NCI-H510A (cell line): Measurements from ENCODE around the gene OR2B2.
A peak's percentile ranks its signal among the peaks of the same experiment; 100 is the strongest.

ENCODE experiments used
- DNase-seq: peaks from one replicate; lab custom pipeline; 2025; lab: John Stamatoyannopoulos, UW

The OR2B2 gene

DNA sequence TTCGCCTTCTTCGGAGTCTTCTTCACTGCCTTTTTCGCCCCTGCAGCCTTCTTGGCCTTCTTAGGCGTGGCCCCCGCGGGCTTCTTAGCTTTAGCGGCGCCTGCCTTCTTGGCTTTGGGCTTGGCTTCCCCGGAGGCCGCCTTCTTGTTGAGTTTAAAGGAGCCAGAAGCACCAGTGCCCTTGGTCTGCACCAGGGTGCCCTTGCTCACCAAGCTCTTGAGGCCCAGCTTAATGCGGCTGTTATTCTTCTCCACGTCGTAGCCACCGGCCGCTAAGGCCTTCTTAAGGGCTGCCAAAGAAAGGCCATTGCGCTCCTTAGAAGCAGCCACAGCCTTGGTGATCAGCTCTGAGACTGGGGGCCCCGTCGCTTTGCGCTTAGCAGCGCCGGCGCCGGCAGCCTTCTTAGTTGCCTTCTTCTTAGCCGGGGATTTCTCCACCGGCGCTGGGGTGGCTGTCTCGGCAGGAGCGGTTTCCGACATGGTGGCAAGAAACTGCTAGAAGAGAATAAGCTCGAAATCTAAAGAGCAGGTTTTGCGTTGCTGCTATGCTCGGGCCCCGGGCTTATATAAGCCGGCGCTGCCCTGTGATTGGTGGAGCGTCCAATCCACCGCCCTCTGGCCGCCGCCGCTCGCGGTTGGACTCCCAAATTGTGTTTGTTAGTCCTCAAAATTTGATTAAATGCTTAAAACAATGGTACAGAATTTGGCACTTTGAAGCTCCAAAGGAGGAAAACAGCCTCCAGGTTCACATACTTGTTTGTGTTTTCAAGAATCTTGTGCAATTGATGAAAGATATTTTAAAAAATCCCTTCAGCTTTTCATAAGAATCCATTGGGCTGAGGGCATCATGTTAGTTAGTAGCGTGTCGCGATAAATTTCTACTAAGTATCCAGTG is 44.9 kb downstream of the OR2B2 start:
- DNase-seq: no peak

DNA sequence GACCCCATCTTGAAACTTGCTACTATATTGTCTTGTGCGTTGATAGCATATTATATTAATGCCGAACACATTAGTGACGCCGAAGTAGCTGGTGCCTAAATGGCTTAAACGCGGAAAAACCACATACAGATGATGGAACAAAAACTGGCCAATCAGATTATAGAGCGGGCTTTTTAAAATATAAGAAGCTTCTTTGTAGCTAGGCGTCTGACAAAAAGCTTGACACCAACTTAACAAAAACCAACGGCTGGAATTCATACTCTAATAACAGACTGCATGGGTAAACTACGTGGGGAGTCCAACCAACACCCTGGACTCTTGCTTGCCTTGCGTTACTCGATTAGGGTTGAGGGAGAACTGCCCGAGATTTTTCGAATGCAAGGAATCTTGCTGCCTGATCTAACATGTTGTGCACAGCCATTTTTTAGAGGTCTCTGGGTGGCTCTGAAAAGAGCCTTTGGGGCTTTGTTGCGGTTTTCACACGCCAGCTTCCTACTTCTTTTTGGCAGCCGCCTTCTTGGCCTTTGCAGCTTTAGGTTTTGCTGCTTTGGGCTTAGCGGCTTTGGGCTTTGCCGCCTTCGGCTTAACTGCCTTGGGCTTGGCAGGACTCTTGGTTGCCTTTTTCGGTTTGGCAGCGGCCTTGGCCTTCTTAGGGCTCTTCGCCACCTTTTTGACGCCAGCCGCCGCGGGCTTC is 45.7 kb downstream of the OR2B2 start:
- DNase-seq: no peak

DNA sequence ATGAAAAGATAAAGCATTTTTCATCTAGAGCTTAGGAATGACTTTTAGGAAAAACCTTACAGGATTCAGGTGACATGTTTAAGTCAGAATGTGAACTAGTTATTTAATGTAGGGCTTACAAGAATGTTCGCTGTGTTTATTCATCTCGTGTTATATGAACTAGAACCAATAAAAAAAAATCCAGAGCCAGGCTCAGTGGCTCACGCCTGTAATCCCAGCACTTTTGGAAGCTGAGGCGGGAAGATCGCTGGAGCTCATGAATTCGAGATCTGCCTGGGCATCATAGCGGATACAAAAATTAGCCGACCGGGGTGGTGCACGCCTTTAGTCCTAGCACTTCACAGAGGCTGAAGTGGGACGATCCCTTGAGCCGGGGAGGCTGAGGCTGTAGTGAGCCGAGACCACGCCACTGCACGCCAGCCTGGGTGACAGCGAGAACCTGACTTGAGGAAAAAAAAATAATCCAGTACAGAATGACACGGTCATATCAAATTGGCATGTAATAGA is 46.3 kb downstream of the OR2B2 start:
- DNase-seq: no peak

DNA sequence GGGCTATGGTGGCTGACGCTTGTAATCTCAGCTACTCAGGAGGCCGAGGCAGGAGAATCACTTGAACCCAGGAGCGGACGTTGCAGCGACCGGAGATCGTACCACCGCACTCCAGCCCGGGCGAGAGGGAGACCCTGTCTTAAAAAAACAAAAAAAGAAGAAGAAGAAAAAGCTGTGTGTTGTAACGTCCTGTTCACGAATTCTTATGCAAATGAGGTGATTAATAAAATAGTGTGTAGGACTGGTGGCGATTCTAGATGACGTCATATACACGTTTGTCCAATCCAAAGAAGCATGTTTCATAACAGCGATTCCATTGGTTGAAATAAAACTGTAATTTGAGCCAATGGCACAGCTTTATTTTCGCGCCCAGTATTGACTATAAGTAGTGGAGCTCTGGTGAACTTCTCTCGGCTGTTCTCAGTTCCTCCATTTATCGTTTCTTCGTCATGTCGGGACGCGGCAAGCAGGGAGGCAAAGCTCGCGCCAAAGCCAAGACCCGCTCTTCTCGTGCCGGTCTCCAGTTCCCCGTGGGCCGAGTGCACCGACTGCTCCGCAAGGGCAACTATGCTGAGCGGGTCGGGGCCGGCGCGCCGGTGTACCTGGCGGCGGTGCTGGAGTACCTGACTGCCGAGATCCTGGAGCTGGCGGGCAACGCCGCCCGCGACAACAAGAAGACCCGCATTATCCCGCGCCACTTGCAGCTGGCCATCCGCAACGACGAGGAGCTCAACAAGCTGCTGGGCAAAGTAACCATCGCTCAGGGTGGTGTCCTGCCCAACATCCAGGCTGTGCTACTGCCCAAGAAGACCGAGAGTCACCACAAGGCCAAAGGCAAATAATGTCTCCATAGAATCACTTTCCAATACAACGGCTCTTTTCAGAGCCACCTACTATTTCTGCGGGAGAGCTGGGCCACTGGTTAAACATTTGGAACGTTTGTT is 47.0 kb downstream of the OR2B2 start:
- DNase-seq: peak; percentile 84

DNA sequence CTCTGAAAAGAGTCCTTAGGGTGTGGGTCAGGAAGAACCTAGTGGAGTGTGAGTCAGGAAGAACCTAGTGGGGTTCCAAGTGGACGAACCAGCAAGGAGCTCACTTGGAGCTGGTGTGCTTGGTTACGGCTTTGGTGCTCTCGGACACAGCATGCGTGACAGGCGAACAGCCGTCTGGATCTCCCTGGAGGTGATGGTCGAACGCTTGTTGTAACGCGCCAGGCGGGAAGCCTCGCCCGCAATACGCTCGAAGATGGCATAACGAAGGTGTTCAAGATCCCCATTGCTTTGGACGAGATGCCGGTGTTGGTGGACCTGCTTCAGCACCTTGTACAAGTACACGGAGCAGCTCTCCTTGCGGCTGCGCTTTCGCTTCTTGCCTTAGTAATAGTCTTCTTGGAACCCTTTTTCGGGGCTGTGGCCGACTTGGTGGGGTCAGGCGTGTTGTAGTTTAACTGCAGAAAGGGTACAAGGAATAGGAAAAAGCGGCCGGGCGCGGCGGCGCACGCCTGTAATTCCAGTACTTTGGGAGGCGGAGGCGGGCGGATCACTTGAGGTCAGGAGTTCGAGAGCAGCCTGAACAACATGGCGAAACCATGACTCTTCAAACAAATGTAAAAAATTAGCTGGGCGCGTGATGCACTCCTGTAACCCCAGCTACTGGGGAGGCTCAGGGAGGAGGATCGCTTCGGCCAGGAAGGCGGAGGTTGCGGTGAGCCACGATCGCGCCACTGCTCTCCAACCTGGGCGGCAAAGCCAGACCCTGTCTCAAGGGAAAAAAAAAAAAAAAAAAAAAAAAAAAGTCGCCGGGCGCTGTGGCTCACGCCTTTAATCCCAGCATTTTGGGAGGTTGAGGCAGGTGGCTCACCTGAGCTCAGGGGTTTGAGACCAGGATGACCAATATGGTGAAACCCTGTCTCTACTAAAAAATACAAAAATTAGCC is 48.0 kb downstream of the OR2B2 start:
- no peak for DNase-seq

DNA sequence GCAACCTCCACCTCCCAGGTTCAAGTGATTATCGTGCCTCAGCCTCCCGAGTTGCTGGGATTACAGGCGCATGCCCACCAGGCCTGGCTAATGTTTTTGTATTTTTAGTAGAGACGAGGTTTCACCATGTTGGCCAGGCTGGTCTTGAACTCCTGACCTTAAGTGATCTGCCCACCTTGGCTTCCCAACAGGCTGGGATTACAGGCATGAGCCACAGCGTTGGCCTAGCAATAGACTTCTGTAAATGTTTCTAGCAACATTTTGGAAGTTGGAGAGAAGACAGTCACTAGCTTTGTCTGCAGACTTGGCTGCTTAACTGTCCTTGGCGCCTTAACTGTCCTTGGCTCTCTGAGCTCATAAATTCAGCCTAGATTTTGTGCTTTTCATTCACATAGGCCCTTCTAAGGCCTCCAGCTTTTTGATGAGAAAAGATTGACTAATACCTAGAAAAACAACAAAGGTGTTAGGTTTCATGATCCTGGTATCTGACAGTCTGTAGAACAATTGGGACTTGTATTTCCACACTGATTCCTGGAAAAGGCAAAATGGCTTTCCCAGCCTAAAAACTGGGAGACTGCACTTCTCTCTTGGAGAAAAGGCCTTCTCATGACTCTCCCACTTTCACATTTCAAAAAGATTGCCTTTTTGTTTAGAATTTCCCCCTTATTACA is 49.7 kb downstream of the OR2B2 start:
- no peak for DNase-seq

DNA sequence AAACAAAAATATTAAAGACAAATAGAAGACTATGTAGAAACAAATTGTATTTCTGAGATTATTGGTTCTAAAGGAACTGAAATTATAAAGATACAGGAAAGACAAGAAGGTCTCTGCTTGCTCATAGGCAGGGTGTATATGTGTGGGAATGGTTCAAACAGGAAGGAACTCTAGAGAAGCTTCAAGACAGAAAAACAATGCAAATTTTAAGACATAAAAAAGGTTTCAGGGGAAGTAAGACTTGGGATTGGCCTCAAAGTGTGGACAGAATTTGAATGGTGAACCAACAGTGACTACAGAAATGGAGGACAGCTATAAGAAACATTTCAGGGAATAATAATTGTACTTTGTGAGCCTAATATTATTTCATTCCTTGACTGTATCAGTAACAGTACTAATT is 50.3 kb downstream of the OR2B2 start:
- DNase-seq: no peak

DNA sequence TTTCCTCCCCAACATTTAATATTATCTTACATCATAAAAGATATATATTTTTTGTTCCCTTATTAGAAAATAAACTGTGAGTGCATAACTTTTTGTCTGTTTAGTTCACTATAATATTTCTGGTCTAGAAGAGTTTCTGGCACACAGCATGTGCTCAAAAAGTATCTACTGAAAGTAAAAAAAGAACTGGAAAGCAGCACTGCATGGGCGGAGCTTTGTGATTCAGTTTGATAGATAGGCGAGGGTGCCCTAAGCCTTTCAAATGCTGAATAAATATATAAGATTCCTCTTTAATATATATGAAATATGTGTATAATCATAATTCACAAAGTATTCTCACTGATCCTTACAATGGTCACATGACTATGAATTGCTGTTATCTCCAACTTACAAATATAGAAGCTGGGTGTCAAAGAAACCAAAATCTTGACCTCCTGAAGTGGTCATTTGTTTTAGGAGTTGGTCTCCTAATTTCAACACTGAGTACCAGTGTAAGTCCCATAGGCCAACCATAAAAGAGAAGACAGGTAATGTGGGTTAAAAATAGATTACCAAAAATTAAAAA is 50.8 kb downstream of the OR2B2 start:
- no peak for DNase-seq
